ENCODE measurements around the gene HOXB9.
A peak's percentile ranks its signal among the peaks of the same experiment; 100 is the strongest.

HOXB9 gene

GRCh38 chr17:48612854-48613691 is 13.1 kb downstream of the HOXB9 start:
- POLR2A ChIA-PET: no interaction called here
- DNase-seq: peak in 2 of 3 donors; percentile 65 to 75
- Histone ChIP-seq H3K36me3 (ENCODE audit: control insufficient read depth in 4 of 4, insufficient read depth in 4 of 4, low read length in 3 of 4) (no peaks in the 10 kb centered on the region), H3K27me3 (replicated peaks in 2 of 5; ENCODE audit: control insufficient read depth in 4 of 5, insufficient read depth in 5 of 5, low read length in 4 of 5) (peaks cover 18 to 98% (median 61%) of the 10 kb centered on the region in 5 experiments), H3K27ac (ENCODE audit: insufficient read depth in 1 of 2, low read depth in 1 of 2, low read length in 2 of 2, poor library complexity in 1 of 2, severe bottlenecking in 2 of 2) (no peak overlapping the region), H3K9me3 (ENCODE audit: control extremely low read depth in 1 of 5, control insufficient read depth in 4 of 5, insufficient read depth in 2 of 5, low read depth in 1 of 5, low read length in 4 of 5) (no peaks in the 10 kb centered on the region), H3K4me1 (ENCODE audit: control extremely low read depth in 1 of 4, control insufficient read depth in 4 of 4, insufficient read depth in 4 of 4, low read length in 3 of 4) (peaks cover 0 to 55% (median 49%) of the 10 kb centered on the region in 4 experiments), H3K4me3 (ENCODE audit: control insufficient read depth in 1 of 7, extremely low read depth in 1 of 7, insufficient read depth in 4 of 7, low read depth in 2 of 7, low read length in 6 of 7) (peak overlapping the region; percentile 21 to 85 (median 54))
- CTCF ChIA-PET: interaction anchor here (0.6 to 1.4 kb wide), 7 partner anchors 12 to 569 kb away, joined by 3 to 9 read pairs (median 4); no protein-coding TSS in a partner anchor
- WGBS (ENCODE audit: insufficient coverage): 0% methylated on average over 38 of the region's 67 CpGs

DNA sequence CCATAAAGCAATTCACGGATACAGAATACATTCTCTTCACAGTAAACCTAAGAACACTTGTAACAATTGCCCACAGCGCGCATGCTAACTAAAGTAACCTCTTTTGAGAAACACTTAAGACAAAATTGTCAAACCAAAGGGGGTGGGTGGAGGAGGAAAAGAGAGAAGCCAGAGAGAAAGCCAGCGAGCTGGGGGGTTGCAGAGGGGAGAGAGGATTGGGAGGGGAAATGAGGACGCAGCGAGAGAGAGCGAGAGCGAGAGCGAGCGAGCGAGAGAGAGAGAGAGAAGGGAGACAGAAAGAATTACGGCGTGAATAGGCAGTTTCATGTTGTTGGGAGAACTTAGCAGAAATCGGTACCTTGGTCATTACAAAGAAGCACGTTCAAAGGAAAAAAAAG is 13.7 kb downstream of the HOXB9 start:
- peaks cover 14 to 98% (median 55%) of the 10 kb centered on the region in 5 experiments for H3K27me3 ChIP-seq (replicated peaks in 2 of 5; ENCODE audit: control insufficient read depth in 4 of 5, insufficient read depth in 5 of 5, low read length in 4 of 5)
- H3K4me1 ChIP-seq (ENCODE audit: control extremely low read depth in 1 of 4, control insufficient read depth in 4 of 4, insufficient read depth in 4 of 4, low read length in 3 of 4): peaks cover 0 to 49% (median 45%) of the 10 kb centered on the region in 4 experiments
- peak overlapping the region in 6 of 7 experiments; percentile 8 to 85 (median 58) for H3K4me3 ChIP-seq (ENCODE audit: control insufficient read depth in 1 of 7, extremely low read depth in 1 of 7, insufficient read depth in 4 of 7, low read depth in 2 of 7, low read length in 6 of 7)
- CTCF ChIA-PET: interaction anchor here (0.9 to 1.4 kb wide), 5 partner anchors 13 to 170 kb away, joined by 4 to 9 read pairs (median 4); no protein-coding TSS in a partner anchor
- no peak overlapping the region for H3K27ac ChIP-seq (ENCODE audit: insufficient read depth in 1 of 2, low read depth in 1 of 2, low read length in 2 of 2, poor library complexity in 1 of 2, severe bottlenecking in 2 of 2)
- H3K36me3 ChIP-seq (ENCODE audit: control insufficient read depth in 4 of 4, insufficient read depth in 4 of 4, low read length in 3 of 4): no peaks in the 10 kb centered on the region
- DNase-seq: peak in 2 of 3 donors; percentile 69 to 78
- 0% methylated on average over 11 of the region's 15 CpGs for whole genome bisulfite sequencing (ENCODE audit: insufficient coverage)
- H3K9me3 ChIP-seq (ENCODE audit: control extremely low read depth in 1 of 5, control insufficient read depth in 4 of 5, insufficient read depth in 2 of 5, low read depth in 1 of 5, low read length in 4 of 5): no peaks in the 10 kb centered on the region
- POLR2A ChIA-PET: no interaction called here

GRCh38 chr17:48611681-48612455 is 14.3 kb downstream of the HOXB9 start:
- CTCF ChIA-PET: interaction anchor here (1.4 kb wide), 1 partner anchor 77 kb away, joined by 4 read pairs; no protein-coding TSS in a partner anchor
- peaks cover 14 to 98% (median 54%) of the 10 kb centered on the region in 5 experiments for H3K27me3 ChIP-seq (replicated peaks in 2 of 5; ENCODE audit: control insufficient read depth in 4 of 5, insufficient read depth in 5 of 5, low read length in 4 of 5)
- WGBS (ENCODE audit: insufficient coverage): 1% methylated on average over 21 of the region's 36 CpGs
- peaks cover 0 to 48% (median 45%) of the 10 kb centered on the region in 4 experiments for H3K4me1 ChIP-seq (ENCODE audit: control extremely low read depth in 1 of 4, control insufficient read depth in 4 of 4, insufficient read depth in 4 of 4, low read length in 3 of 4)
- no peak overlapping the region for H3K27ac ChIP-seq (ENCODE audit: insufficient read depth in 1 of 2, low read depth in 1 of 2, low read length in 2 of 2, poor library complexity in 1 of 2, severe bottlenecking in 2 of 2)
- peak overlapping the region in 6 of 7 experiments; percentile 27 to 85 (median 68) for H3K4me3 ChIP-seq (ENCODE audit: control insufficient read depth in 1 of 7, extremely low read depth in 1 of 7, insufficient read depth in 4 of 7, low read depth in 2 of 7, low read length in 6 of 7)
- POLR2A ChIA-PET: no interaction called here
- no peaks in the 10 kb centered on the region for H3K9me3 ChIP-seq (ENCODE audit: control extremely low read depth in 1 of 5, control insufficient read depth in 4 of 5, insufficient read depth in 2 of 5, low read depth in 1 of 5, low read length in 4 of 5)
- DNase-seq: no peak
- H3K36me3 ChIP-seq (ENCODE audit: control insufficient read depth in 4 of 4, insufficient read depth in 4 of 4, low read length in 3 of 4): no peaks in the 10 kb centered on the region

- 1% methylated on average over 18 of the region's 22 CpGs for WGBS (ENCODE audit: insufficient coverage)
- no peak overlapping the region for H3K27ac ChIP-seq (ENCODE audit: insufficient read depth in 1 of 2, low read depth in 1 of 2, low read length in 2 of 2, poor library complexity in 1 of 2, severe bottlenecking in 2 of 2)
Measured at GRCh38 chr17:48611213-48611612, 14.9 kb downstream of the HOXB9 start.

GRCh38 chr17:48610282-48611211 is 15.6 kb downstream of the HOXB9 start, which contains the start of gene HOXB7:
Gene HOXB7, minus strand, starts transcription at chr17:48611017. Its CDS starts 99 bp downstream, at chr17:48610918.
- peak within 1 kb of the TSS in 1 of 2 experiments; percentile 61 for H3K27ac ChIP-seq (ENCODE audit: insufficient read depth in 1 of 2, low read depth in 1 of 2, low read length in 2 of 2, poor library complexity in 1 of 2, severe bottlenecking in 2 of 2)
- H3K4me1 ChIP-seq (ENCODE audit: control extremely low read depth in 1 of 4, control insufficient read depth in 4 of 4, insufficient read depth in 4 of 4, low read length in 3 of 4): peaks cover 0 to 48% (median 45%) of the 10 kb centered on the region in 4 experiments
- ChIA-PET POLR2A (no interaction called here), CTCF (interaction anchor here (0.8 to 1.7 kb wide), 4 partner anchors 8 to 15 kb away, joined by 3 to 7 read pairs (median 4); partner anchors contain the start of gene HOXB9)
- H3K27me3 ChIP-seq (replicated peaks in 2 of 5; ENCODE audit: control insufficient read depth in 4 of 5, insufficient read depth in 5 of 5, low read length in 4 of 5): peaks cover 21 to 93% (median 43%) of the 10 kb centered on the region in 5 experiments
- DNase-seq: no peak
- under 1% methylated on average over 55 of the region's 79 CpGs for WGBS (ENCODE audit: insufficient coverage)
- peak within 1 kb of the TSS; percentile 43 to 85 (median 68) for H3K4me3 ChIP-seq (ENCODE audit: control insufficient read depth in 1 of 7, extremely low read depth in 1 of 7, insufficient read depth in 4 of 7, low read depth in 2 of 7, low read length in 6 of 7)
- no peaks in the 10 kb centered on the region for H3K9me3 ChIP-seq (ENCODE audit: control extremely low read depth in 1 of 5, control insufficient read depth in 4 of 5, insufficient read depth in 2 of 5, low read depth in 1 of 5, low read length in 4 of 5)
- no peaks in the 10 kb centered on the region for H3K36me3 ChIP-seq (ENCODE audit: control insufficient read depth in 4 of 4, insufficient read depth in 4 of 4, low read length in 3 of 4)

More at GRCh38 chr17:48611213-48611612, 14.9 kb downstream of the HOXB9 start:
- H3K9me3 ChIP-seq (ENCODE audit: control extremely low read depth in 1 of 5, control insufficient read depth in 4 of 5, insufficient read depth in 2 of 5, low read depth in 1 of 5, low read length in 4 of 5): no peaks in the 10 kb centered on the region
- no peak for DNase-seq
- ChIA-PET POLR2A (no interaction called here), CTCF (no interaction called here)
- H3K27me3 ChIP-seq (replicated peaks in 2 of 5; ENCODE audit: control insufficient read depth in 4 of 5, insufficient read depth in 5 of 5, low read length in 4 of 5): peaks cover 18 to 96% (median 50%) of the 10 kb centered on the region in 5 experiments
- peaks cover 0 to 48% (median 45%) of the 10 kb centered on the region in 4 experiments for H3K4me1 ChIP-seq (ENCODE audit: control extremely low read depth in 1 of 4, control insufficient read depth in 4 of 4, insufficient read depth in 4 of 4, low read length in 3 of 4)
- no peaks in the 10 kb centered on the region for H3K36me3 ChIP-seq (ENCODE audit: control insufficient read depth in 4 of 4, insufficient read depth in 4 of 4, low read length in 3 of 4)
- H3K4me3 ChIP-seq (ENCODE audit: control insufficient read depth in 1 of 7, extremely low read depth in 1 of 7, insufficient read depth in 4 of 7, low read depth in 2 of 7, low read length in 6 of 7): peak overlapping the region; percentile 23 to 85 (median 64)

DNA sequence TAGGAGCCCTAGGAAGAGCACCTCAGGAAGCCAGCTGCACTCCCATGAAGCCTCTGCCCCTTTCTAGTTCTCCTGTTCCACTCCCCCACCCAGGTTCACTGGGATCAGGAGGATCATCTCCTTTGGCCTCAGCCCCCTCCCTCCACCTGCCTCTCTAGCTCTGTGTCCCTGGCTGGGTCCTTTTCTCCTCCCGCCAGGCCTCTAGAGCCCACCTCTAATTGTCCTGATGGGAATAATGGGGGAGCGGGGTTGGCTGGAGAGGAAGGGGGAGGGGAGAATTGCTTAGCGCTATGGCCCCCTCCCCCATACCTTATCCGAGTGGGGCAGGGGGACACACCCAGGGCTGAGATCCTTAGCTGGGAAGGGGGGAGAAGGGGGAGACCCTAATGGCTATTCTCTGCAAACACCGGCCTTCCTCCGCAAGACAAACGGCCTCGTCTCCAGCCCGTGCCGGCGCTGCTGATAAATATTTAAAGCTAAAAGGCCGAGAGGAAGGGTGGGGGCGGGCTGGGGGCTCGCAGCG is 16.3 kb downstream of the HOXB9 start:
- WGBS (ENCODE audit: insufficient coverage): 2% methylated on average over 10 of the region's 15 CpGs
- Histone ChIP-seq H3K4me1 (ENCODE audit: control extremely low read depth in 1 of 4, control insufficient read depth in 4 of 4, insufficient read depth in 4 of 4, low read length in 3 of 4) (peaks cover 0 to 48% (median 43%) of the 10 kb centered on the region in 4 experiments), H3K4me3 (ENCODE audit: control insufficient read depth in 1 of 7, extremely low read depth in 1 of 7, insufficient read depth in 4 of 7, low read depth in 2 of 7, low read length in 6 of 7) (peak overlapping the region; percentile 43 to 85 (median 68)), H3K27me3 (replicated peaks in 2 of 5; ENCODE audit: control insufficient read depth in 4 of 5, insufficient read depth in 5 of 5, low read length in 4 of 5) (peaks cover 15 to 90% (median 36%) of the 10 kb centered on the region in 5 experiments), H3K9me3 (ENCODE audit: control extremely low read depth in 1 of 5, control insufficient read depth in 4 of 5, insufficient read depth in 2 of 5, low read depth in 1 of 5, low read length in 4 of 5) (no peaks in the 10 kb centered on the region), H3K27ac (ENCODE audit: insufficient read depth in 1 of 2, low read depth in 1 of 2, low read length in 2 of 2, poor library complexity in 1 of 2, severe bottlenecking in 2 of 2) (no peak overlapping the region), H3K36me3 (ENCODE audit: control insufficient read depth in 4 of 4, insufficient read depth in 4 of 4, low read length in 3 of 4) (no peaks in the 10 kb centered on the region)
- ChIA-PET CTCF (interaction anchor here (0.8 to 1.7 kb wide), 4 partner anchors 9 to 16 kb away, joined by 3 to 7 read pairs (median 4); partner anchors contain the start of gene HOXB9), POLR2A (no interaction called here)
- no peak for DNase-seq
